Stimulated activated effector memory CD8-positive, alpha-beta T cell treated with anti-CD3 and anti-CD28 coated beads, Interleukin-12 subunit alpha, Interleukin-12 subunit beta, amount 100 ng/mL, for 72 hours (primary cell): Measurements from ENCODE around the gene ARHGEF4.

Experiments used
- ATAC-seq: fragments of 150-1000 bp; cut with Tn5 transposase; 2 replicates; pipeline ENCODE4 v1.10.0; 2021
- DNase-seq, 2 donors: peaks; one replicate each; pipeline ENCODE4 v3.0.0; 2021 to 2022; ENCODE audit warnings: low spot score in 2 of 2
- H3K27ac Mint-ChIP-seq: one replicate; pipeline ENCODE4 v1.8.0; 2022; ENCODE audit warnings: mild to moderate bottlenecking, mixed read lengths
- H3K36me3 Mint-ChIP-seq: one replicate; pipeline ENCODE4 v1.8.0; 2022; ENCODE audit warnings: mild to moderate bottlenecking, mixed read lengths
- H3K4me1 Mint-ChIP-seq: one replicate; pipeline ENCODE4 v1.8.0; 2022; ENCODE audit warnings: mixed read lengths
- H3K4me3 Mint-ChIP-seq: one replicate; pipeline ENCODE4 v1.8.0; 2022; ENCODE audit warnings: mild to moderate bottlenecking, mixed read lengths
- H3K9me3 Mint-ChIP-seq: one replicate; pipeline ENCODE4 v1.8.0; 2022; ENCODE audit warnings: mixed read lengths

The ARHGEF4 gene

GRCh38 chr2:130878316-130878715, 41.6 kb downstream of the ARHGEF4 start:
- Mint-ChIP-seq H3K4me3 (no peak overlapping the region), H3K9me3 (no peaks in the 10 kb centered on the region), H3K27ac (no peak overlapping the region), H3K4me1 (peaks cover 8% of the 10 kb centered on the region), H3K36me3 (no peaks in the 10 kb centered on the region)
- ATAC-seq (no peak), DNase-seq (no peak)

DNA sequence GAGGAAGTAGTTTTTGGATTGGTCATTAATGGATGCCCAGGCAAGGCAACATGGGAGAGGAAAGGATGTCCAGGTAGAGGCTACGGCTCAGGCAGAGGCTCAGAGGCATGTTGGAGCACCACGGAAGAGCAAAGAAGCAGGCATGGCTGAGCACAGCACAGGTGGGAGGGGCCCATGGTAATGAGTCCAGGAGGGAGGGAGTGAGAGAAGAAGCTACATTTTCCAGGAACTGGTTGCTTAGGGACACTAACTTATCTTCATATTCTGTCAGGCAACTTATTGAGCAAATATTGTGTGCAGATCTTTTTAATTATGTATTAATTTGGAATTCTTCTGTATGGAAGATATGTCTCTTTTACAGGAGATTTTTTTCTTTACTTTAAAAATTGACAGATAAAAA, 42.2 kb downstream of the ARHGEF4 start:
- Mint-ChIP-seq H3K4me3 (no peak overlapping the region), H3K27ac (no peak overlapping the region), H3K4me1 (peaks cover 6% of the 10 kb centered on the region), H3K9me3 (no peaks in the 10 kb centered on the region), H3K36me3 (no peaks in the 10 kb centered on the region)
- DNase-seq = no peak
- ATAC-seq = no peak

GRCh38 chr2:130882111-130882690, 45.5 kb downstream of the ARHGEF4 start:
- no peaks in the 10 kb centered on the region for H3K36me3 Mint-ChIP-seq
- H3K4me1 Mint-ChIP-seq = no peaks in the 10 kb centered on the region
- no peak for DNase-seq
- no peak for ATAC-seq
- no peak overlapping the region for H3K27ac Mint-ChIP-seq
- H3K4me3 Mint-ChIP-seq = no peak overlapping the region
- H3K9me3 Mint-ChIP-seq = no peaks in the 10 kb centered on the region

DNA sequence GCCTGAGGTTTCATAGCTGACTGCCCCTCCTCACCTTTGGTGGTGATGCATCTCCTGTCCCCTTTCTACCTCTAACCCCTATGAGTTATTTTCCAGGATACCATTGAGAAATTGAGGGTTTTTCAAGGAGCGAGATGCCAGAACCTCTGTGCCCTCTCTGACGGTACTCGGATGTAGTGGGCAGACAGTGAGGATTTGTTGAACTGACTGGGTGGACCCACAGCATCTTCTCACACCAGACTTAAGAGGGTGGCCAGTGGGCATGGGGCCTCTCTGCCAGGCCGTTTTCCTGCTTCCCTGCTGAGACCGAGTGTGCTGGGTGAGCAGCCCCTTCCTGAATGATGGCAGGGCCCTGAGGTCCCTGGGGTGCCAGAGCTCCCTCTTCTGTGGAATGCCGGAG, 46.3 kb downstream of the ARHGEF4 start:
- Mint-ChIP-seq H3K27ac (no peak overlapping the region), H3K36me3 (no peaks in the 10 kb centered on the region), H3K9me3 (no peaks in the 10 kb centered on the region), H3K4me3 (no peak overlapping the region), H3K4me1 (no peaks in the 10 kb centered on the region)
- DNase-seq (no peak), ATAC-seq (no peak)

GRCh38 chr2:130883496-130883895, 46.8 kb downstream of the ARHGEF4 start:
- DNase-seq (no peak), ATAC-seq (no peak)
- no peak overlapping the region for H3K27ac Mint-ChIP-seq
- no peaks in the 10 kb centered on the region for H3K9me3 Mint-ChIP-seq
- H3K4me3 Mint-ChIP-seq = no peak overlapping the region
- no peaks in the 10 kb centered on the region for H3K36me3 Mint-ChIP-seq
- no peaks in the 10 kb centered on the region for H3K4me1 Mint-ChIP-seq

- no peak for DNase-seq
- Mint-ChIP-seq H3K27ac (no peak overlapping the region), H3K4me1 (no peaks in the 10 kb centered on the region), H3K9me3 (no peaks in the 10 kb centered on the region), H3K4me3 (no peak overlapping the region), H3K36me3 (no peaks in the 10 kb centered on the region)
- no peak for ATAC-seq
Observed at GRCh38 chr2:130884013-130884412, 47.3 kb downstream of the ARHGEF4 start.

DNA sequence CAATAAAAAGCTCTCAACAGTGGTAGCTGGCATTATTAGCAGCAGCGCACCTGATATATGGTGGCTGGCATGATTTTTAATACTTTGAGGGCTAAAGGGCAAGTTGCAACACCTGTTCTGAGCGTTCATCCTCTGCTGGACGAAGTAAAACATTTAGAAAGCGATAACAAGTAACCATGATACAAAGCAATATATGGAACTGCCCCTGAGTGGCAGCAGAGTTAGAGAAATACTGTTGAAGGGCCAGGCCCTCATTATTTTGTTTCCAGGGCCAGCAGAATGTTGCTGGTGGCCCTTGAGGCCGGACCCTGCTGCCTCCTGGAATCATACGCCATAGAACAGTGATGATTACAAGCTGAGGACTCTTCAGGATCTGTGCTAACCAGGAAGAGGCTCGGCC, 47.8 kb downstream of the ARHGEF4 start:
- no peaks in the 10 kb centered on the region for H3K4me1 Mint-ChIP-seq
- H3K27ac Mint-ChIP-seq = no peak overlapping the region
- no peak for ATAC-seq
- H3K4me3 Mint-ChIP-seq = no peak overlapping the region
- no peaks in the 10 kb centered on the region for H3K36me3 Mint-ChIP-seq
- no peak for DNase-seq
- H3K9me3 Mint-ChIP-seq = no peaks in the 10 kb centered on the region

DNA sequence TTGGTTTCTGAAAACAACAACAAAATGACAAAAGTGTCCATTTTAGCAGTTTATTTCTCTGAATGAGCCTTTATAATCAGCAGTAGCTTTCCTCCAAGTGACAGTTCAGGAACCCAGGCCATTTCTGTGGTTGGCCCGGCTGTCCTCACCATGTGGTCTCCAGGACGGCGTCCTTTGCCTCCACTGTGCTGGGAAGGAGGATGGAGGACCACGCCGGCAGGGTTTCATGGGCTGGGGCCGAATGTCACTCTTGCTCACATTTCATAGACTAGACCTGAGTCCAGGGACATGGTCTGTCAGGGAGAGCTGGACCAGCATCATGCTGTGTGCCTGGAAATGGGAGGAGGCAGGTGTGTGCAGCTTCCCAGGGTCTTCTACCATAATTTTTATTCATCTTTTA, 50.9 kb downstream of the ARHGEF4 start:
- Mint-ChIP-seq H3K36me3 (no peaks in the 10 kb centered on the region), H3K9me3 (no peaks in the 10 kb centered on the region), H3K4me1 (no peaks in the 10 kb centered on the region), H3K27ac (no peak overlapping the region), H3K4me3 (no peak overlapping the region)
- no peak for DNase-seq
- ATAC-seq = no peak

GRCh38 chr2:130890941-130891669, 54.4 kb downstream of the ARHGEF4 start:
- Mint-ChIP-seq H3K9me3 (no peaks in the 10 kb centered on the region), H3K36me3 (no peaks in the 10 kb centered on the region), H3K4me1 (no peaks in the 10 kb centered on the region)

GRCh38 chr2:130891966-130892365, 55.3 kb downstream of the ARHGEF4 start:
- no peak for DNase-seq
- no peak for ATAC-seq
- no peaks in the 10 kb centered on the region for H3K4me1 Mint-ChIP-seq
- no peak overlapping the region for H3K27ac Mint-ChIP-seq
- H3K4me3 Mint-ChIP-seq = no peak overlapping the region
- H3K9me3 Mint-ChIP-seq = no peaks in the 10 kb centered on the region
- H3K36me3 Mint-ChIP-seq = no peaks in the 10 kb centered on the region

More at GRCh38 chr2:130890941-130891669, 54.4 kb downstream of the ARHGEF4 start:
- no peak overlapping the region for H3K4me3 Mint-ChIP-seq
- H3K27ac Mint-ChIP-seq = no peak overlapping the region
- ATAC-seq (no peak), DNase-seq (no peak)

GRCh38 chr2:130892793-130893785, 56.4 kb downstream of the ARHGEF4 start:
- DNase-seq = no peak
- Mint-ChIP-seq H3K4me1 (no peaks in the 10 kb centered on the region), H3K4me3 (no peak overlapping the region), H3K9me3 (no peaks in the 10 kb centered on the region), H3K36me3 (no peaks in the 10 kb centered on the region), H3K27ac (peak overlapping the region; percentile 11)
- ATAC-seq = peak; percentile 12

GRCh38 chr2:130894326-130894942, 57.7 kb downstream of the ARHGEF4 start:
- no peak overlapping the region for H3K27ac Mint-ChIP-seq
- no peak overlapping the region for H3K4me3 Mint-ChIP-seq
- DNase-seq (no peak), ATAC-seq (no peak)
- no peaks in the 10 kb centered on the region for H3K9me3 Mint-ChIP-seq
- H3K36me3 Mint-ChIP-seq = no peaks in the 10 kb centered on the region
- H3K4me1 Mint-ChIP-seq = no peaks in the 10 kb centered on the region

DNA sequence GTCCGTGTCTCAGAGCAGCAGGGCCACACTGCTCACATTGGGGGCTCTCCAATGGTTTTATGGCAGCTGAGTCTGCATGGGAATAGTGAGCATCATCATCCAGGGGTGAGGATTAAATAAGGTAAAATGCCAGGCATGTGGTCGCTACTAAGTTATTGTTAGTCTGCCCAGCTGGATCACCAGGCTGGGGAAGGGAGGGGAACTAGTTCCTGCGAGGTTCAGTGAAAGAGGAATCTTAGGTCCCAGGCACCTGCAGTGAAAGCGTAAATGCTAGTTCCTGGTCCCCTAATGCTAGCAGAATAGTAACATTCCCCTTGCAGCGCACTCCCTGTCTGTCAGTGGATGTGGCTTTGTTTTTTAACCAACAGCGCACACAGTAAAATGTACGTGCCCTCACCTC, 60.1 kb downstream of the ARHGEF4 start:
- Mint-ChIP-seq H3K4me1 (no peaks in the 10 kb centered on the region), H3K4me3 (no peak overlapping the region), H3K36me3 (no peaks in the 10 kb centered on the region), H3K27ac (no peak overlapping the region), H3K9me3 (no peaks in the 10 kb centered on the region)
- no peak for ATAC-seq
- DNase-seq = no peak

DNA sequence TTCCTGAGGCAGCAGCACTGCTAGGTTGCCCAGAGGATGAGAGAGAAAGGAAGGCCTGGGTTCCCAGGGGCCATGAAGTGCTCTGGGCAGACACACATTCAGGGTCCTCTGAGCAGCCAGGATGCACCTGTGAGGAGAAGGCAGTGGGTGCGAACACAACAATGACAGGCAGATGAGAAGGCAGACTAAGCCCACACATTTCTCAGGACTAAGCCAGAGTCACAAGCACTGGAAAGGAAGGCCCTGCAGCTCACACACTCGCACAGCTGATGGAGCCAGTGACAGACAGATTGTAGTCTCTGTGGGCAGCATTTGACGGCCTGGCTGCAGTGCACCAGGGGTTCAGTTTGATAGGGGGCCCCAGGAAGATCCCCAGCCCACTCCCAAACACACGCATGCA, 61.8 kb downstream of the ARHGEF4 start:
- ATAC-seq (peak; percentile 37), DNase-seq (no peak)
- Mint-ChIP-seq H3K9me3 (no peaks in the 10 kb centered on the region), H3K4me3 (no peak overlapping the region), H3K4me1 (no peaks in the 10 kb centered on the region), H3K36me3 (no peaks in the 10 kb centered on the region), H3K27ac (no peak overlapping the region)

- Mint-ChIP-seq H3K4me3 (no peak overlapping the region), H3K9me3 (no peaks in the 10 kb centered on the region), H3K4me1 (no peaks in the 10 kb centered on the region), H3K36me3 (no peaks in the 10 kb centered on the region), H3K27ac (no peak overlapping the region)
- DNase-seq = no peak
- peak; percentile 46 for ATAC-seq
Observed at GRCh38 chr2:130899306-130899705, 62.6 kb downstream of the ARHGEF4 start.
